Middle frontal gyrus (tissue), 1 donor: ENCODE results near the gene TARS1.

Experiments
- DNase-seq: peaks from one replicate; pipeline ENCODE4 v3.0.0-alpha.2; 2015; ENCODE audit warnings: low spot score; ENCODE audit errors: extremely low spot score

The TARS1 gene

GRCh38 chr5:33439905-33440481, 772 bp upstream of the TARS1 start:
- DNase-seq: no peak

- no peak for DNase-seq
Observed at GRCh38 chr5:33441241-33442177, 744 bp downstream of the TARS1 start.

DNA sequence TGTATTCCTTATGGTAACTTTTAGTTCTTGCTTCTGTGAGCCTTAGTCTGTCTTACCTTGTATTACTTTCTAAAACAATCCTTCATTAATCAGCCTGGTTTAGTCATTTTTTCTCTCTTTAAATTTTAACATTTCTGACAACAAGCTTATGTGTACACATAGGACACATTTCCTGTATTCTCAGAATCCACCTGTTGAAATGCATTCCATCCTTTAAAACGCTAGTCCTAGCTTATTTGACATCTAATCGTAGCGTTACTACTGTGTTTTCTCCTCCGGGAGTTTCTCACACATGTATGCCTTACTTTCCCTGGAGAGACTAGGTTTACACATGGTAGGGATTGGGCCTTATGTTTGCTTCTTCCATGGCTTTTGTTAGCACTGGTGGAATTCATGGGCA, 3.8 kb downstream of the TARS1 start:
- DNase-seq: no peak

- no peak for DNase-seq
Observed at GRCh38 chr5:33445798-33446197, 5.0 kb downstream of the TARS1 start.

- DNase-seq: no peak
Observed at GRCh38 chr5:33448118-33448517, 7.4 kb downstream of the TARS1 start.

DNA sequence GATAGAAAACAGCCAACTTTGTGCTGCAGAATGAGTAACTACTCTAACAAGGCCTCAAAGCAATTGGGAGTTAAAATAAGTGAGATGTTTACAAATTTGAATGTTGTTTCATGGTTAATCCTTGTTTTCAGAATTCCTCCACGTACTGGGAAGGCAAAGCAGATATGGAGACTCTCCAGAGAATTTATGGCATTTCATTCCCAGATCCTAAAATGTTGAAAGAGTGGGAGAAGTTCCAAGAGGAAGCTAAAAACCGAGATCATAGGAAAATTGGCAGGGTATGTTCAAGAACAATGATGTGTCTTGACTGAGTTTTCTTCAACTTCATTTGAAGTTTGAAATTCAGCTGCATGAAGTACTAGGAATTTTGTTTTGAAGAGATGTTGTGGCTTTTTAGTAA, 16.4 kb downstream of the TARS1 start:
- DNase-seq: no peak

DNA sequence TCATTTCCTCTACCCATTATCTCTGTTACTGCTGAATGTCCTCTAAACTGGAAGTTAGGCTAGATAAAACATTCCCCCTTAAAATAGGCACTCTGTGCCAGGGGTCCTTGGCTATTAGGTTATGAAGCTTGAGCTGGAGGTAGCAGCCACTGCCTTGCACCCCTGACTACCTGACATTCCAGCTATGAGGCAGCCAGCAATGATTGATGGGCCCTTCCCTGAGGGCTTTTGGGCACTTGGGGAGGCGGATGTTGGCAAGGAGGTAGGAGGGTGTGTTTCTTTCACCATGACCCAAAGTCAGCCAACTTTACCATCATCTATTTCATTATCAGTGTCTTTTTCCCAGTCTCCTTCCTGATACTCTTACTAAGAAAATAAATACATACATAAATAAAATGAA, 17.1 kb downstream of the TARS1 start:
- no peak for DNase-seq

DNA sequence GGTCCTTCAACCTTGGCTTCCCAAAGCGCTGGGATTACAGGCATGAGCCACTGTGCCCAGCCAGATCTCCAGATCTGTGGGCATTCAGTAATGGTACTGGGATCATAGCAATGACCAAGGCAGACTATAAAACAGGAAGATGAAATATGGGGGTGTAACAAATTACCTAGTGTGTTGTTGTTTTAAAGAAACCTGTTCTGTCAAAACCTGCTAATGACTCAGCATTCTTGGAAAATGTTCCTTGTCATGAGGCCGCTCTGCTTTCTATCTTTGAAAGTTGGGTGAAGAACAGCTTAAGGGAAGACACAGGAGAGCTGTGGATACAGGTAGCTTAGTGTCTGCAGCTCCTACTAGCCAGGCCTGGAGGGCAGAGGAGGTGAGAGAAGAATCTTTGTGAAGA, 19.4 kb downstream of the TARS1 start:
- no peak for DNase-seq

- no peak for DNase-seq
Observed at GRCh38 chr5:33462456-33462855, 21.7 kb downstream of the TARS1 start.

DNA sequence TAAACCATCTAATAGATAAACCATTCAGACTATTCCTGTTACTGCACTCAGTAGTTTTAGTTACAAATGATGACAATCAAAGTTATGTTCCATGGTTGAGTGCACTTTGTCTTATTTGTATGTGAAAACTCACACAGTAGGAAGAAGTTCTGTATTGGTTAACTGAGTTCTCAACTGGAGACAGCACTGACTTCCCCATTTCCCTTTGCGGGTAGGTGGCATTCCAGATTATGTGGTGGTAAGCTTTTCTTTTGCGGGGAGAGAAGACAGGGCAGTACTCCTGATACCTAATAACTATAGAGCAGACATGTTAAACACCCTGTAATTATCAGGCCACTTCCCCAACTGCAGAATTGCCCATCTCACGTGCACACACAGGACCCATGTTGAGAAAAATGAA, 24.4 kb downstream of the TARS1 start:
- no peak for DNase-seq

DNA sequence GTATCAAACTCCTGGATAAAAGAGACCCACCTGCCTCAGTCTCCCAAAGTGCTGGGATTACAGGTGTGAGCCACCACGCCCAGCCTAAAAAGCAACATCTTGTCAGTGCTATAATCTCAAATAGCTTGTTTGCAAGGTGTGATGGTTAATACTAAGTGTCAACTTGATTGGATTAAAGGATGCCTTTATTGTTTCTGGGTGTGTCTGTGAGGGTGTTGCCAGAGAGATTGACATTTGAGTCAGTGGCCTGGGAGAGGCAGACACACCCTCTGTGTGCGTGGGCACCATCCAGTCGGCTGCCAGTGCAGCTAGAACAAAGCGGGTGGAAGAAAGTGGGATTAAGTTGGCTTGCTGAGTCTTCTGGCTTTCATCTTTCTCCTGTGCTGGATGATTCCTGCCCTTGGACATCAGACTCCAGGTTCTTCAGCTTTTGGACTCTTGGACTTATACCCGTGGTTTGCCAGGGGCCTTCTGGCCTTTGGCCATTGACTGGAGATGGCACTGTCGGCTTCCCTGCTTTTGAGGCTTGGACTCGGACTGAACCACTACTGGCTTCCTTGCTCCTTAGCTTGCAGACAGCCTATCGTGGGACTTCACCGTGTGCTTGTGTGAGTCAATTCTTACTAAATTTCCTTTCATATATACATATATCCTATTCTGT, 28.1 kb downstream of the TARS1 start:
- no peak for DNase-seq

DNA sequence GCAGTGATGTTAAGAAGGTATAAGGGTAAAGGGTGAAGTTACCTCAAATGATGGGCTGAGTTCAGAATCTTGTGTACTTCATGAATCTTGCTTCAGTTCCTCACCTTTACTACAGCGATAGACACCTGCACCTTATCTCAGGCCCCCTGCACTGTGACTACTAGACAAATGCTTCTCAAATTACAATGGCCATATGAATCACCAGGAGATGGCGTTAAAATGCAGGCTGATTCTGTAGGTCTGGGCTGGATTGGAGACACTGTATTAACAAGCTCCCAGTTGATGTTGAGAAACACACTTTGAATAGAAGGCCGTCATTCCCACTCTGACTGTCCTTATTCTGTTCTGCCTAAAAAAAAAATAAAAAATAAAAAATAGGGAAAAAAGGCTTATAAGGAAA, 29.8 kb downstream of the TARS1 start:
- peak; percentile 15 for DNase-seq

DNA sequence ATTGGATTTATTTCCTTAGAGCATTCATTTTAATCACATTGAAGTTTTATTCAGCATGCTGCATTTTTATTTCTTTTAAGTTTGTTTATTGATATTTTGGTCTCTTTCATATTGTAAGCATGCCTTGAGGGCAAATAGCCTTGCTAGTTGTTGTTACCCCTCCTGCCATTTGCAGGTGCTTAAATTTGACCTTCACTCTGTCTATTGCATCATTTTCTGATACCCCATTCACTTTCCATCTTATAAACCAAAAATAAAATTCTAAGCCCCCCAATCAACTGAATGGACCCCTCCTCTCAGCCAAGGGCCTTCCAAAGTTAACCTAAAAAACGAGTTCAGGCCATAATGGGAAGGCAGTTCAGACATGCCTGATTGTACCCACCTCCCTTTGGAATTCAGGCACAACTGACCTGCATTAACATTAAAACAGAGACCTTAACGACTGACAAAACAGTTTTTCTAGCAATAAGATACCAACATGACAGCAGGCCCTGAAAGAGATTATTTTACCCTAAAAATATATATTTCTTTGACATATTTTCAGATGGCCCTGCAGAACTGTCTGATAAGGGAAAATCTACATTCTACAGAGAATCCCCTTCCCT, 32.1 kb downstream of the TARS1 start:
- no peak for DNase-seq

- DNase-seq: no peak
Observed at GRCh38 chr5:33474004-33474403, 33.2 kb downstream of the TARS1 start.

GRCh38 chr5:33474931-33475499, 34.2 kb downstream of the TARS1 start:
- no peak for DNase-seq

GRCh38 chr5:33475706-33476105, 34.9 kb downstream of the TARS1 start:
- no peak for DNase-seq

GRCh38 chr5:33476992-33477391, 36.2 kb downstream of the TARS1 start:
- no peak for DNase-seq

DNA sequence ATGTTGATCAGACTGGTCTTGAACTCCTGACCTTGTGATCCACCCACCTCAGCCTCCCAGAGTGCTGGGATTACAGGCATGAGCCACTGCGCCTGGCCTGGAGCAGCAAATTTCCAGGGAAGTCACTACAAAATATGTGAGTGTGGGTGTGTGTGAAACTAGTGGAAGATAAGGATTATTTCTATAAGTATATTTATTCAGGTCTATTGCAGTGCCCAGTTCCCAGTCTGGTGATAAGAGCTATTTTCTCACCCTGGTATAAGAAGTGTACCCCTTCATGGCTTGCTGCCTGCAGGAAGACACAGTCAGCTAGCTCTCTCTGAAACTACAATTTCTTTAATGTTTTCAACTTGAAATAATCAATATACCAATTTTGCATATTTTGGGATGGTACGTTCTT, 37.1 kb downstream of the TARS1 start:
- DNase-seq: no peak

- no peak for DNase-seq
Observed at GRCh38 chr5:33479311-33479710, 38.5 kb downstream of the TARS1 start.

GRCh38 chr5:33480876-33481275, 40.1 kb downstream of the TARS1 start:
- DNase-seq: no peak

DNA sequence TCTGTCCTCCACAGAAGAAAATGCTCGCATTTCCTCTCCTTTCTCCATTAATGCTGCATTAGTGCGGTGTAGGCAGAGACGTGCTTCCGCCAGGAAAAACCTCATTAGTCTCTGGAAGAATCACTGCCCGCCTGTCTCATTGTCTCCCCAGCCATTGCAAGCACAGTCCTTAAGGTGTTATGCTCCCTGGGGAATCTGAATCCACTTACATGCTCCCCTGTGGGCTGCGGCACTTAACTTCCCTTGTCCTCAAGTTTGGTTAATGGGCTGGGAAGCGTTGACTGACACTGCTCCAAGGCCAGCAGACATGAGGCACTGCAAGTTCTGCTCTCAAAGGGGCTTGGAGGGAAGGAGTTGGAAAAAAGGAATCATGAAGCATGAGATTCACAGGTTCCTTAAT, 41.6 kb downstream of the TARS1 start:
- DNase-seq: no peak

- DNase-seq: no peak
Observed at GRCh38 chr5:33487236-33487635, 46.5 kb downstream of the TARS1 start.
